IgD-negative memory B cell (primary cell): Measurements from ENCODE around the gene TIPARP. TPM values are rescaled to one million over a fixed set of nuclear protein-coding genes. Genes with fewer than 3 reads are reported as not detected.
"Not testable (repeated sequence)": the region's sequence is repeated elsewhere in the genome, so short reads cannot be mapped to it uniquely, and the experiment has no call there.

Experiments used
- H3K27ac Mint-ChIP-seq, 3 donors: one replicate each; pipeline ENCODE4 v1.8.0; 2020 to 2022; ENCODE audit warnings: mild to moderate bottlenecking in 3 of 3, mixed read lengths in 3 of 3, moderate library complexity in 1 of 3
- H3K27me3 Mint-ChIP-seq: one replicate; pipeline ENCODE4 v1.8.0; 2021; ENCODE audit warnings: mixed read lengths
- H3K36me3 Mint-ChIP-seq: one replicate; pipeline ENCODE4 v1.8.0; 2020; ENCODE audit warnings: mild to moderate bottlenecking, mixed read lengths
- H3K4me1 Mint-ChIP-seq, 3 donors: one replicate each; pipeline ENCODE4 v1.8.0; 2020 to 2022; ENCODE audit warnings: mixed read lengths in 3 of 3, mild to moderate bottlenecking in 1 of 3
- H3K4me3 Mint-ChIP-seq, 4 donors: one replicate each; pipeline ENCODE4 v1.8.0; 2020 to 2022; ENCODE audit warnings: mild to moderate bottlenecking in 4 of 4, mixed read lengths in 4 of 4, moderate library complexity in 3 of 4
- H3K9me3 Mint-ChIP-seq, 3 donors: one replicate each; pipeline ENCODE4 v1.8.0; 2020 to 2021; ENCODE audit warnings: mixed read lengths in 3 of 3, mild to moderate bottlenecking in 1 of 3
- polyA plus RNA-seq: library from polyadenylated mRNA; unstranded; fragments of 300-500 nt; fragmentation: Illumina TruSeq; gene quantifications from one replicate; pipeline ENCODE4 v1.2.3, GENCODE V29; 2021

TIPARP gene
- polyA plus RNA-seq, 1 donor from 2014 or later = 12.6 TPM

- Mint-ChIP-seq H3K27ac (no peak overlapping the region), H3K9me3 (no peaks in the 10 kb centered on the region), H3K4me1 (peaks cover 5 to 12% (median 8%) of the 10 kb centered on the region in 3 donors), H3K4me3 (no peak overlapping the region), H3K36me3 (no peaks in the 10 kb centered on the region), H3K27me3 (peaks cover 2% of the 10 kb centered on the region)
Measured at GRCh38 chr3:156639414-156640023, 34.9 kb upstream of the TIPARP start.

DNA sequence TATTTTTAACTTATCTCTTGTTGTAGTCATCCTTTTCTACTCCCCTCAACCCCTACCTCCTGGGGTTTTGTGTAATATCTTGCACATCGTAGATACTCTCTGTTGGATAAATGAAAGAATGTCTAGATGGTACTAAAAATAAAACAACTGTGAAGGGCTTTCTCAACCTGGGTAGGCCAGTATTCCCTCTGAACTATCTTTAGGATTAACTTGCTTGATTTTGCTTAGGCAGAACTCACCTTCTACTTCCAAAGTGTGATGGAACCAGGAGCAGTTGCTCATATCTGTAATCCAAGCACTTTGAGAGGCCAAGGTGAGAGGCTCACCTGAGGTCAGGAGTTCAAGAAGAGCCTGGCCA, 32.8 kb upstream of the TIPARP start:
- H3K4me1 Mint-ChIP-seq = peaks cover 5 to 12% (median 8%) of the 10 kb centered on the region in 3 donors
- peaks cover 0 to 1% (median 0%) of the 10 kb centered on the region in 3 donors for H3K9me3 Mint-ChIP-seq
- H3K27me3 Mint-ChIP-seq = peaks cover 2% of the 10 kb centered on the region
- H3K36me3 Mint-ChIP-seq = no peaks in the 10 kb centered on the region
- H3K27ac Mint-ChIP-seq = no peak overlapping the region
- no peak overlapping the region for H3K4me3 Mint-ChIP-seq

- H3K36me3 Mint-ChIP-seq = peaks cover 2% of the 10 kb centered on the region
- H3K27me3 Mint-ChIP-seq = peaks cover 2% of the 10 kb centered on the region
- peaks cover 0 to 1% (median 0%) of the 10 kb centered on the region in 3 donors for H3K9me3 Mint-ChIP-seq
- peaks cover 5 to 12% (median 8%) of the 10 kb centered on the region in 3 donors for H3K4me1 Mint-ChIP-seq
- peak overlapping the region in 3 of 4 donors; percentile 51 to 83 (median 63) for H3K4me3 Mint-ChIP-seq
- H3K27ac Mint-ChIP-seq = no peak overlapping the region
Measured at GRCh38 chr3:156642750-156643728, 31.4 kb upstream of the TIPARP start.

DNA sequence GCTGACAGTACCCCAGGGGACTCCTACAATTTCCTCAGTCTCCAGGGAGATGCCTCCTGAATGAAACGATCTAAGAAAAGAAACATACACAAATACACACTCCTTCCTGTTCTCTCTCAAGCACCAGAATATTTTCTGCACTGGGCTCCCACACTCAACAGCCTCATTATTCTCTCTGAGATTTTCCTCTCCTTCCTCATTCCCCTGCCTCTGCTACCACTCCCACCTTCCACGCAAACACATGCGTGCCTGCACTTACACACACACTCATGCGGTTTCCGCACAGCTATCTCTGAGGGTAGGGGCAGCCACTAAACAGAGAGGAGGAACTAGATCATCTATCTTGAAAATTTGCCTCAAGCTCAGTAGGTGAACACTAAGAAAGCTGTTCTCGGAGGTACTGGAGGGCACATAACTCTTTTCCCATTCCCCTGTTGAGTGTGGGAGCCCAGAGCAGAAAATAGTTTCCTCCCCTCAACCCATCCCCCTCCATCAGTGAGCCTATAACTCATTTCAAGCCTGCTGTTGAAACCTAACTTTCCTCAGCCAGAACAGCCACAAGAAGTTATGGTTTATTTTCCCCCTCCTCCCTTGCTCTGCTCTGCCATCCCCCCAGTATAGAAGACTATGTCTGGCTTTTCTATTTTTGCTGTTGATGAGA, 30.5 kb upstream of the TIPARP start:
- Mint-ChIP-seq H3K36me3 (peaks cover 2% of the 10 kb centered on the region), H3K9me3 (peaks cover 0 to 2% (median 1%) of the 10 kb centered on the region in 3 donors), H3K27me3 (peaks cover 2% of the 10 kb centered on the region), H3K4me3 (peak overlapping the region in 3 of 4 donors; percentile 51 to 83 (median 63)), H3K4me1 (peaks cover 5 to 12% (median 8%) of the 10 kb centered on the region in 3 donors), H3K27ac (peak overlapping the region in 1 of 3 donors; percentile 7)

DNA sequence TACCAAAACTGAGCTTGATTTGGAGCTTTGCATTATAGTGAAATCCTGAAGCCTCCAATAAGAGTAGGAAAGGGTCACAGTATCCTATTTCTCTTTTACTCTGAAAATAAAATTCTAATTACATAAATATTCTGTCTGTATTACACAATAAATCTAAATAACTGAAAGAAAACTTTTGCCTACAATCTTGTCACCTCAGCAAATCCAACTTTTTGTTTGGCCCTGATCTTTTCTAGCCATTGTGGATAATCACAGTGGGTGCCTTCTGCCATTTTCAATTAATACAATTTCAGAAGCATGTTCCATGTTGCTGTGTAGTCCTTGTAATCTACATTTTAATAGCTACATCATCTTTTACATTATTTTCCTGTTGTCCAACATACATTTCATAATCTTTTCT, 29.4 kb upstream of the TIPARP start:
- Mint-ChIP-seq H3K36me3 (peaks cover 2% of the 10 kb centered on the region), H3K4me3 (no peak overlapping the region), H3K27me3 (peaks cover 2% of the 10 kb centered on the region), H3K4me1 (peaks cover 5 to 15% (median 8%) of the 10 kb centered on the region in 3 donors), H3K27ac (no peak overlapping the region), H3K9me3 (peaks cover 0 to 2% (median 1%) of the 10 kb centered on the region in 3 donors)

DNA sequence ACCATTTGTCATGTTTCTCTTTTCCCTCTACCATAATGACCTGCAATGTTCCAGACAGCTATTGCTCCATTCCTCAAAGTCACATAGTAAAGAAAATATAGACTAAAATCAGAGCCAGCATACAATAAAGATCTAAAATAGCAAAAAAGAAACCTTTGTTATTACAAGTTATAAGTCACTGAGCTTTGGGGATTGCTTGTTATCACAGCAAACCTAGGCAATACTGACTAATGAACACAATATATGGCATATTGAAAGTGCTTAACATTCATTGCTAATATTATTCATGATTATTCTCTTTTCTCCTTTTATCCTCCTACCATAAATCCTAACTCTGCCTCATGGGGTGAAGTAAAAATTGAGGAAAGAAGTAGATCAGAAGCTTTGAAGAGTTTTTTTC, 27.4 kb upstream of the TIPARP start:
- Mint-ChIP-seq H3K9me3 (peaks cover 0 to 2% (median 1%) of the 10 kb centered on the region in 3 donors), H3K4me3 (no peak overlapping the region), H3K4me1 (peaks cover 5 to 15% (median 8%) of the 10 kb centered on the region in 3 donors)

DNA sequence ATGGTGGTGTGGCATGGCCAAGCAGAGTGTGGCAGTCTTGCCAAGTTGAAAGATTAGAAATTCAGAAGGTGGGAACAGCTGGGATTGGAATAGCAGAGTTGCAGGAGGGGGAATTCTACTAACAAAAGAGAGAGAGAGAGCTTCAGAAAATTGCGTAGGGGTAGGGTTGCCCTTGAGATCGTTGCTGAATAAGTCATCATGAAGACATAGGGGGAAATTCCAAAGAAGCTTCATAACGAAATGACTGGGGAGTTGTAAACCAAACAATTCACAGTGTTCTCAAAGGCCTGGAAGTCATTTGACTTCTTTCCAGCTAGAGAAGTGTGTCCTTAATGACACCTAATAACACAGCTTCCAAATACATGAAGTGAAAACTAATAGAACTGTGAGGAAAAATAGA, 26.3 kb upstream of the TIPARP start:
- Mint-ChIP-seq H3K4me3 (no peak overlapping the region), H3K9me3 (peaks cover 0 to 2% (median 1%) of the 10 kb centered on the region in 3 donors)

More for the DNA sequence above, 27.4 kb upstream of the TIPARP start:
- no peaks in the 10 kb centered on the region for H3K27me3 Mint-ChIP-seq
- H3K27ac Mint-ChIP-seq = no peak overlapping the region
- peaks cover 2% of the 10 kb centered on the region for H3K36me3 Mint-ChIP-seq

GRCh38 chr3:156649681-156650080, 24.7 kb upstream of the TIPARP start:
- Mint-ChIP-seq H3K27me3 (no peaks in the 10 kb centered on the region), H3K9me3 (peaks cover 0 to 2% (median 1%) of the 10 kb centered on the region in 3 donors), H3K4me1 (peaks cover 0 to 5% (median 3%) of the 10 kb centered on the region in 3 donors), H3K36me3 (peaks cover 2% of the 10 kb centered on the region), H3K27ac (no peak overlapping the region), H3K4me3 (no peak overlapping the region)

More for the DNA sequence above, 26.3 kb upstream of the TIPARP start:
- Mint-ChIP-seq H3K27me3 (no peaks in the 10 kb centered on the region), H3K27ac (no peak overlapping the region), H3K36me3 (peaks cover 2% of the 10 kb centered on the region), H3K4me1 (peaks cover 5 to 14% (median 6%) of the 10 kb centered on the region in 3 donors)

DNA sequence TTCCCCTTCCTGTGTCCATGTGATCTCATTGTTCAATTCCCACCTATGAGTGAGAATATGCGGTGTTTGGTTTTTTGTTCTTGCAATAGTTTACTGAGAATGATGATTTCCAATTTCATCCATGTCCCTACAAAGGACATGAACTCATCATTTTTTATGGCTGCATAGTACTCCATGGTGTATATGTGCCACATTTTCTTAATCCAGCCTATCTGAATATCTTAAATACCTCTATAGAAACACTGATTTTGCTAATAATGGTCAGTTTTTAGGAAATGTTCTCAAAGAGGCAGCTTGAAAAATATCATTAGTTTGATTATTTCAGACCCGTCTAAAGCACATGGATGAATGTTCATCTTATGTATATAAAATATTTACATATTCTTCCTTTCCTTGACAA, 21.7 kb upstream of the TIPARP start:
- not testable (repeated sequence) for H3K36me3 Mint-ChIP-seq, H3K27ac Mint-ChIP-seq, H3K9me3 Mint-ChIP-seq, H3K27me3 Mint-ChIP-seq, H3K4me1 Mint-ChIP-seq, H3K4me3 Mint-ChIP-seq

- Mint-ChIP-seq H3K4me3 (no peak overlapping the region), H3K9me3 (no peaks in the 10 kb centered on the region), H3K36me3 (no peaks in the 10 kb centered on the region), H3K27ac (peak overlapping the region in 1 of 3 donors; percentile 11), H3K27me3 (no peaks in the 10 kb centered on the region), H3K4me1 (peaks cover 0 to 13% (median 4%) of the 10 kb centered on the region in 3 donors)
Measured at GRCh38 chr3:156654834-156655233, 19.6 kb upstream of the TIPARP start.

GRCh38 chr3:156655819-156656550, 18.4 kb upstream of the TIPARP start:
- Mint-ChIP-seq H3K27me3 (no peaks in the 10 kb centered on the region), H3K27ac (no peak overlapping the region), H3K4me1 (peaks cover under 1 to 13% (median 8%) of the 10 kb centered on the region in 3 donors), H3K36me3 (no peaks in the 10 kb centered on the region), H3K9me3 (no peaks in the 10 kb centered on the region), H3K4me3 (no peak overlapping the region)

GRCh38 chr3:156657440-156657839, 16.9 kb upstream of the TIPARP start:
- Mint-ChIP-seq H3K27me3 (no peaks in the 10 kb centered on the region), H3K4me1 (peaks cover 12 to 20% (median 19%) of the 10 kb centered on the region in 3 donors), H3K27ac (no peak overlapping the region), H3K4me3 (no peak overlapping the region), H3K36me3 (no peaks in the 10 kb centered on the region), H3K9me3 (no peaks in the 10 kb centered on the region)

DNA sequence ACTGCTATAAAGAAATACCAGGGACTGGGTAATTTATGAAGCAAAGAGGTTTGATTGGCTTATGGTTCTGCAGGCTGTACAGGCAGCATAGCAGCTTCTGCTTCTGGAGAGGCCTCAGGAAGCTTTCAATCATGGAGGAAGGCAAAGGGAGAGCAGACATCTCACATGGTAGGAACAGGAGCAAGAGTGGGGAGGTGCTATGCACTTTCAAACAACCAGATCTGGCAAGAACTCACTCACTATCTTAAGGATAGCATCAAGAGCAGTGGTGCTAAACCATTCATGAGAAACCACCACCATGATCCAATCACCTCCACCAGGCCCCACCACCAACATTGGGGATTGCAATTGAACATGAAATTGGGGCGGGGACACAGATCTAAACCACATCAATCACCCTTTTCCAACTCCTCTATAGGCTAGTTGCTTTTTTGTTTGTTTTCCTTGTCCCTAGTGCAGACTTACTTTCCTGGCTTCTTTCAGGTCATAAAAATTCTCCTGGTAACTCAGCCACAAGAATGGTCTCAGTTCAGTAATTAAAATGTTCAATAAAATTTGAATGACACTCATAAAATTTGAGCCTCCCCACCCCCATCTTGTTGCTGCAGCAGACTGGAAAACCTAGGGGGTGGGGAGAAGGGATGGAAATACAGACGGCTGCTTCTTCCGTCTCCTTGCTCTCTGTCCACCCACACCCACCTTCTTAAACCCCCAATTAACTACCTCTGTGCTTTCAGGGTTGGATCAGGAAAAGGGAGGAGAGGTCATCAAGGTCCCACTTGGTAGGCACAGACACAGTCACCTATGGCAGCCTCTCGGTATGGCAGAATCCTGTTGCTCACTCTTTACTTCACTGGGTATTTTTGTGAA, 16.3 kb upstream of the TIPARP start:
- Mint-ChIP-seq H3K27me3 (no peaks in the 10 kb centered on the region), H3K4me3 (no peak overlapping the region), H3K4me1 (peaks cover 17 to 25% (median 19%) of the 10 kb centered on the region in 3 donors), H3K36me3 (no peaks in the 10 kb centered on the region), H3K9me3 (no peaks in the 10 kb centered on the region), H3K27ac (no peak overlapping the region)

GRCh38 chr3:156658732-156659090, 15.7 kb upstream of the TIPARP start:
- peaks cover 17 to 27% (median 19%) of the 10 kb centered on the region in 3 donors for H3K4me1 Mint-ChIP-seq
- H3K27ac Mint-ChIP-seq = no peak overlapping the region
- no peaks in the 10 kb centered on the region for H3K27me3 Mint-ChIP-seq
- H3K4me3 Mint-ChIP-seq = no peak overlapping the region
- no peaks in the 10 kb centered on the region for H3K36me3 Mint-ChIP-seq
- no peaks in the 10 kb centered on the region for H3K9me3 Mint-ChIP-seq
